IPS-18c (cell line): ENCODE results near the gene VPS41.
"Not testable (repeated sequence)": the region's sequence is repeated elsewhere in the genome, so short reads cannot be mapped to it uniquely, and the experiment has no call there.

Experiments
- H3K4me3 ChIP-seq: 2 replicates; pipeline ENCODE4 v1.7.0; 2013; ENCODE audit warnings: low read depth, mild to moderate bottlenecking, low read length, moderate library complexity; ENCODE audit not compliant: insufficient read depth
- H3K9me3 ChIP-seq: one replicate; pipeline ENCODE4 v1.6.1; 2013; ENCODE audit warnings: mild to moderate bottlenecking, low read length, moderate library complexity; ENCODE audit not compliant: control insufficient read depth, insufficient read depth

VPS41 gene

GRCh38 chr7:38878694-38879457 lies 30.1 kb downstream of the VPS41 start:
- H3K4me3 ChIP-seq: no peak overlapping the region

GRCh38 chr7:38873433-38873832 lies 35.6 kb downstream of the VPS41 start:
- Histone ChIP-seq H3K9me3 (no peaks in the 10 kb centered on the region), H3K4me3 (no peak overlapping the region)

More at GRCh38 chr7:38878694-38879457, 30.1 kb downstream of the VPS41 start:
- H3K9me3 ChIP-seq: no peaks in the 10 kb centered on the region

GRCh38 chr7:38872202-38872601 lies 36.8 kb downstream of the VPS41 start:
- no peaks in the 10 kb centered on the region for H3K9me3 ChIP-seq
- no peak overlapping the region for H3K4me3 ChIP-seq

GRCh38 chr7:38870147-38870546 lies 38.8 kb downstream of the VPS41 start:
- H3K9me3 ChIP-seq: no peaks in the 10 kb centered on the region
- no peak overlapping the region for H3K4me3 ChIP-seq

- Histone ChIP-seq H3K4me3 (no peak overlapping the region), H3K9me3 (no peaks in the 10 kb centered on the region)
Measured at GRCh38 chr7:38863601-38864291, 45.2 kb downstream of the VPS41 start.

GRCh38 chr7:38862666-38863065 lies 46.3 kb downstream of the VPS41 start:
- H3K4me3 ChIP-seq: no peak overlapping the region
- H3K9me3 ChIP-seq: no peaks in the 10 kb centered on the region

GRCh38 chr7:38858259-38858884 lies 50.6 kb downstream of the VPS41 start:
- H3K4me3 ChIP-seq: no peak overlapping the region
- H3K9me3 ChIP-seq: no peaks in the 10 kb centered on the region

GRCh38 chr7:38855867-38856266 lies 53.1 kb downstream of the VPS41 start:
- H3K4me3 ChIP-seq: no peak overlapping the region
- H3K9me3 ChIP-seq: no peaks in the 10 kb centered on the region

GRCh38 chr7:38855386-38855785 lies 53.6 kb downstream of the VPS41 start:
- H3K9me3 ChIP-seq: no peaks in the 10 kb centered on the region
- H3K4me3 ChIP-seq: no peak overlapping the region

- not testable (repeated sequence) for H3K4me3 ChIP-seq, H3K9me3 ChIP-seq
Measured at GRCh38 chr7:38854947-38855346, 54.0 kb downstream of the VPS41 start.

GRCh38 chr7:38851321-38851720 lies 57.7 kb downstream of the VPS41 start:
- Histone ChIP-seq H3K4me3 (no peak overlapping the region), H3K9me3 (no peaks in the 10 kb centered on the region)

- Histone ChIP-seq H3K4me3 (no peak overlapping the region), H3K9me3 (no peaks in the 10 kb centered on the region)
Measured at GRCh38 chr7:38846280-38846679, 62.7 kb downstream of the VPS41 start.

GRCh38 chr7:38844952-38845563 lies 63.9 kb downstream of the VPS41 start:
- no peaks in the 10 kb centered on the region for H3K9me3 ChIP-seq
- no peak overlapping the region for H3K4me3 ChIP-seq

- Histone ChIP-seq H3K4me3 (no peak overlapping the region), H3K9me3 (no peaks in the 10 kb centered on the region)
Measured at GRCh38 chr7:38842746-38843145, 66.2 kb downstream of the VPS41 start.

- no peaks in the 10 kb centered on the region for H3K9me3 ChIP-seq
- no peak overlapping the region for H3K4me3 ChIP-seq
Measured at GRCh38 chr7:38840736-38841460, 68.1 kb downstream of the VPS41 start.

GRCh38 chr7:38839851-38840250 lies 69.1 kb downstream of the VPS41 start:
- Histone ChIP-seq H3K4me3 (no peak overlapping the region), H3K9me3 (no peaks in the 10 kb centered on the region)

GRCh38 chr7:38838725-38839385 lies 70.1 kb downstream of the VPS41 start:
- Histone ChIP-seq H3K9me3 (no peaks in the 10 kb centered on the region), H3K4me3 (no peak overlapping the region)
